Muscle layer of colon (tissue), 2 donors: Measurements from ENCODE around the gene POU6F2.

ENCODE experiments used
- H3K27ac ChIP-seq: one replicate; pipeline ENCODE4 v1.7.0; 2013; ENCODE audit warnings: low read depth, mild to moderate bottlenecking, low read length, moderate library complexity
- H3K27me3 ChIP-seq, 2 donors: one replicate each; pipeline ENCODE4 v1.7.0; 2013; ENCODE audit warnings: low read length in 2 of 2, mild to moderate bottlenecking in 2 of 2; ENCODE audit not compliant: insufficient read depth in 2 of 2, control insufficient read depth in 1 of 2
- H3K36me3 ChIP-seq: one replicate; pipeline ENCODE4 v1.7.0; 2013; ENCODE audit warnings: mild to moderate bottlenecking, low read length; ENCODE audit not compliant: insufficient read depth
- H3K4me1 ChIP-seq: one replicate; pipeline ENCODE4 v1.7.0; 2013; ENCODE audit warnings: mild to moderate bottlenecking, low read length; ENCODE audit not compliant: insufficient read depth
- H3K4me3 ChIP-seq, 2 donors: one replicate each; pipeline ENCODE4 v1.7.0; 2013; ENCODE audit warnings: low read length in 2 of 2, low read depth in 1 of 2, mild to moderate bottlenecking in 1 of 2, moderate library complexity in 1 of 2
- H3K9ac ChIP-seq: one replicate; pipeline ENCODE4 v1.7.0; 2013; ENCODE audit warnings: low read length
- H3K9me3 ChIP-seq: one replicate; pipeline ENCODE4 v1.7.0; 2013; ENCODE audit warnings: mild to moderate bottlenecking, low read length
- donor health status: abdominal sarcoma.
- donor health status: Adenocarcinoma of cecum.

POU6F2 gene

DNA sequence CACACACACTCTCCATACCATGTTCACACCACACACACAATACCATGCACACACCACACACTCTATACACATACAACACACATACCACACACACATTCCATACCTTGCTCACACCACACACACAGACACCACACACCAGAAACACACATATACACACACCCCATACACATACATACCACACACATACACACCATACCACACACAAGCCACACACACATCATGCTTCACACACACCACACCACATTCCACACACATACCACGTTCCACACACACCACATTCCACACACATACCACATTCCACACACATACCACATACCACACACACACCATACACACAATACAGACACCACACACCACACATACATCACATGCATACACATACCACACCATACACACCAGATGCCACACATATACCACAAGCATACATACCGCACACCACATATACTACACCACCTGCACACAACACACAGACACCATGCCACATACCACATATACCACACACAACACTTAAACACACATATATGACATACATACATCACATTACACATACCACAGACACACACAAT, 282.7 kb downstream of the POU6F2 start:
- Histone ChIP-seq H3K27me3 (no peaks in the 10 kb centered on the region), H3K9ac (no peak overlapping the region), H3K4me1 (no peaks in the 10 kb centered on the region), H3K4me3 (no peak overlapping the region), H3K36me3 (no peaks in the 10 kb centered on the region), H3K9me3 (no peaks in the 10 kb centered on the region), H3K27ac (no peak overlapping the region)

DNA sequence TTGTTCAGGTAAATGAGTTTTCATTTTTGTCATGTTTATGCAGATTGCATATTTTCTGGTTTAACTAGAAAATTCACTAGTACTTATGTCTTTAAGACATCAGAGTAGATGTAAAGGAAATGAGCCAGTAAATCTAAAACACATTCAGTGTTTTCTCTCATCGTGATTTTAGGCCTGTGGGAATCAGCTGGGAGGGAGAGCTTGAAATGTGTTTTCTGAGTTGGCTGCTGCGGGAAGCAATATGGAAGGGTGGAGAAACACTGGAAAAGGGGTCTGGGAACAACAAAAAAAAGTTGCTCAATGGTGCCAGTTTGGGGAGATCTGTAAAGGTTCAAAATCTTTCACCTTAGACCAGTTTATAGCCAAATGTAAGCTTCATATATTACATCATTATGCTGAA, 284.1 kb downstream of the POU6F2 start:
- H3K36me3 ChIP-seq, result no peaks in the 10 kb centered on the region
- H3K4me1 ChIP-seq, result no peaks in the 10 kb centered on the region
- H3K27ac ChIP-seq, result no peak overlapping the region
- no peak overlapping the region for H3K4me3 ChIP-seq
- H3K27me3 ChIP-seq, result no peaks in the 10 kb centered on the region
- H3K9ac ChIP-seq, result no peak overlapping the region
- H3K9me3 ChIP-seq, result no peaks in the 10 kb centered on the region

DNA sequence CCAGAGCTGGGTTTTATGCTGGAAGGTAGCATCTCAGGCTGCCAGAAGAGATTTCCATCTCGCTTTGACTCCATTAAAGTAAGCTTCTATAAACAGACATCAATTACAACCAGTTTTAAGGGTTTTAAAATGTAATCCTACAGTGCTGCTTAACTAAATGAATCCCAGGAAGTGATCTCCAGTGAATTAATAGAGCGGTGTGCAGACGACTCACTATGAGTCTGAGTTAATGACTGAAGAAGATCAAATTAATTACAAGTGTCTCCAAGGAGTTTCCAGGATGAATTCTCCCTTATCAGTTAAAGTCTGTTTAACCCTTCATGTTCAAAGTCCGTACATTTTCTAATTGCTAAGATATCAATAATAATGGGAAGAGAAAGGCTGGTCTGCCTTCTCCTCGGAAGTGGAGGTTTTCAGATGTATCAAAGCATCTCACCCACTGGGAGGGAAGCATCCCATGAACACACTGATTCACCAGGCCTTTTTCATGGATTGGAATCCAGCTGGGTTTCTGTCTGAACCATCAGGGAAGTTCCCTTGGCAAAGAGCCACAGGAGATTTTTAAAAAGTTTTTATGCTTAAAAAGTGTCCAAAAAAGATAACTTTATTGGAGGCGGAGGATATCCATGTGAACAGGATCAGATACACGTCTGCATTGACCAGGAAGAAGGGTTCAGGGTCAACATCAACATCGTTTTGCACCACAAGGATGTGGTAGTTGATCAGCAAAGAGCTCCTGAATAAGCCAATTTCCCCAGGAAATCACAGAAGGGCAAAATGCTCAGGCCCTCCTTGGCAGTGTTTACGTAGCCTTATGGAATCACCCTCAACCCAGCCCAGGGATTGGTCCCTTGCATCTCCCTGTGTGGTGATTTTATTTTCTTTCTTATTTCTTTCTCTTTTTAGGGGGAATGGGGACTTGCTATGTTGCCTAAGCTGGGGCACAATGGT, 288.2 kb downstream of the POU6F2 start:
- Histone ChIP-seq H3K9me3 (no peaks in the 10 kb centered on the region), H3K9ac (no peak overlapping the region), H3K27me3 (no peaks in the 10 kb centered on the region), H3K36me3 (no peaks in the 10 kb centered on the region), H3K4me1 (peaks cover under 1% of the 10 kb centered on the region), H3K27ac (no peak overlapping the region), H3K4me3 (no peak overlapping the region)

DNA sequence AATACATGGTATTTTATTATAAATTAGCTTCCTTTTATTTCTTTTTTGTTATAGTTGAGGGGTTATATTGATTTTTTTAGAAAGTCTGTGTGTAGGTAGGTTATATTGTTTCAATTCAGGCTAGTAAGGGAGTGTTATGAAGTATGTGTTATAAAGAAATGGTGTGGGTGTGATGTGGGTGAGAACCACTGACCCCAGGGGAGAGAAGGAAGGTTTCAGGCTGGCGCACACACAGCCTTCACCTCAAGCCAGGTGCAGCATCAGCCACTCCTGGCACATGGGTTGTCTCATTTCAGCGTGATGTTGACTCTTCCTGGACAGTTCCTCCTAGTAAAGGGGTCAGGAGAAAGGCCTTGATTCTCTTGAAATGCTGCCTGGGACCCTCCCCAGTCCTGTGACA, 291.3 kb downstream of the POU6F2 start:
- no peaks in the 10 kb centered on the region for H3K36me3 ChIP-seq
- no peaks in the 10 kb centered on the region for H3K9me3 ChIP-seq
- H3K9ac ChIP-seq, result no peak overlapping the region
- no peak overlapping the region for H3K27ac ChIP-seq
- peaks cover 4% of the 10 kb centered on the region for H3K4me1 ChIP-seq
- no peaks in the 10 kb centered on the region for H3K27me3 ChIP-seq
- no peak overlapping the region for H3K4me3 ChIP-seq

DNA sequence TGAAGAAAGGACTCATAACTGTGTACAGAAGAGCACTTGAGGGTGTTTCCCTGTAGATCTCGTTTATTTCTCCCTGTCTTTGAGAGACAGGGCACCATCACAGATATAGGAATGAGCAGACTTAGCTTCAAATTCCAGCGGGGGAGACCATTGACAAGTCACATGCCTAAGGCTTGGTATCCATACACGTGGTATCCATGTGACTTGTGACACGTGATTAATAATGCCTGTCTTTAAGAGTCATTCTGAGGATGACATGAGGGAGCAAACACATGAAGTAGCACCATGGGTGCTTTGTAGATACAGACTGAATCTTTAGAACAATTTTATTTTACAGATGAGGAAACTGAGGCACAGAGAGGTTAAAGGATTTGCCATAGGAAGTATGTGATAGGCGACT, 292.3 kb downstream of the POU6F2 start:
- Histone ChIP-seq H3K36me3 (no peaks in the 10 kb centered on the region), H3K27me3 (no peaks in the 10 kb centered on the region), H3K4me1 (peaks cover 4% of the 10 kb centered on the region), H3K4me3 (no peak overlapping the region), H3K9ac (no peak overlapping the region), H3K27ac (no peak overlapping the region), H3K9me3 (no peaks in the 10 kb centered on the region)

DNA sequence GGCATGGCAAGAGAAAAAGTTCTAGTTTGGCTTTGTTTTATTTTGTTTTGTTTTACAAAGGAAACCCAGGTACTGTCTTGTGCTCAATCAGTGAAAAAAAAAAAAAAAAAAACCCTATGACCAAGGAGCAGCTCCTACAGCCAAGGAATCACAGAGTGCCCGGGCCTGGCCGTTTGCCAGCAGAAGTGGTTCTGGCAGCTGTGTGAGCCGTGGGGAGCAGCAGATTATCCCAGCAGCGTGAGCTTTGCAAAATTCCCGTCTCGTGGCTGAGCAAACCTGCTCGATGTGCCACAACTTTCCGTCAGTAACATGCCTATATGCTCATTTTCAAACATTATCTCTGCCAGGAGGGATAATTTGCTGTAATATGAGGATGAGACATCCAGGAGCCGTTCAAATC, 293.7 kb downstream of the POU6F2 start:
- Histone ChIP-seq H3K9ac (no peak overlapping the region), H3K36me3 (no peaks in the 10 kb centered on the region)

DNA sequence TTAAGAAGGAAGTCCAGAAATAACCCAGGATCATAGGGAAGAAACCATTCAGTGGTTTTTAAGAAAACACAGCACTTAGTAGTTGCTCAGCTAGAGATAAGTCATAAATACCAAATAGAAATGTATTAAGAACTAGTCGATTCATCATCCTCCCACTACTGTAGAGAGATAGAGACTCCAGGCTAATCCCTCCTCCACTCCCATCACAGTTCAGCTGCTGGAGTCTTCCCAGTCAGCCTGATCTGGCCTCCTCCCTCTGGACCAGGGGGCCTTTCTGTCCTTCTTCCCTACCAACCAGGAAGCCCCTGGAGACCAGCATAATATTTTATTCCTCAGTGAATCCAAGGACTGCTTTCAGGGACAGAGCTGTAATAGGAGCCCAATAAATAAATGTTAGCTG, 294.4 kb downstream of the POU6F2 start:
- Histone ChIP-seq H3K27me3 (no peaks in the 10 kb centered on the region), H3K9ac (no peak overlapping the region), H3K9me3 (no peaks in the 10 kb centered on the region), H3K27ac (no peak overlapping the region), H3K36me3 (no peaks in the 10 kb centered on the region), H3K4me1 (peaks cover 4% of the 10 kb centered on the region), H3K4me3 (no peak overlapping the region)

More for the DNA sequence above, 293.7 kb downstream of the POU6F2 start:
- Histone ChIP-seq H3K27ac (no peak overlapping the region), H3K4me1 (peaks cover 4% of the 10 kb centered on the region), H3K4me3 (no peak overlapping the region), H3K9me3 (no peaks in the 10 kb centered on the region), H3K27me3 (no peaks in the 10 kb centered on the region)

DNA sequence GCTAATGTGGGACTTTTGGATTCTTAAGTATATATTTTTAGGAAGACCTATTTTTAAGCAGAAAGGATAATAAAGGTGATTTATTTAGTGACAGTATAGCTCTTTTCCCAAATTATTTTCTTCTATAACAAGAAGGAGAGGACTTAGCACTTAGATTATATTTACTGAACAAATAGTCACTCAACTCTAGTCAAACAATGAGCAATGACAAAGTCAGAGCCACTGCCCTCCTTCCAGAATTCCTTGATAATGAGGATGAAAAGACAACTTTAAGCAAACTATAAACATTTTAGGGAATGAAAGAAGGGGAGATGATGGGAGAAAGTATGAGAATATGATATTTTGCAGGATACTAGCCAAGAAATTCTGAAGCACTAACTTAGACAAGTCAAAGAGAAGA, 295.0 kb downstream of the POU6F2 start:
- H3K27me3 ChIP-seq, result no peaks in the 10 kb centered on the region
- no peak overlapping the region for H3K4me3 ChIP-seq
- no peak overlapping the region for H3K9ac ChIP-seq
- no peak overlapping the region for H3K27ac ChIP-seq
- no peaks in the 10 kb centered on the region for H3K36me3 ChIP-seq
- no peaks in the 10 kb centered on the region for H3K9me3 ChIP-seq
- peaks cover 4% of the 10 kb centered on the region for H3K4me1 ChIP-seq

DNA sequence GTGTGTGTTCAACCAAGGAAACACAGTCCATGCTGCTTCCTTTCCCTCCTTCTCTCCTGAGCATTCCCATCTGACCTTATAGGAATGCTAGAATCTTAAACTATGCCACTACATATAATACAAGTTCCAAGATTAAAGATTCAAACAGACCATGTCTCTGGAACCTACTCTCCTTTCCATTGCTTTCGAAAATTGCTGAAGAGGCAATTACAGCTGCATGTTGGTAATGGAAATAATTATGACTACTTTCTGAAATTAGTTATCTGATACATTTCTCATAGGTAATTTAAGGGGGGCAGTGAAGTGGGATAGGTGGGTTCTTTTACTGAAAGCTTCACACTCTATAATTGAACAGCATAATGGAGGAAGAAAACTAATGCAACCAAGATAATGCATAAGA, 302.6 kb downstream of the POU6F2 start:
- no peaks in the 10 kb centered on the region for H3K36me3 ChIP-seq

DNA sequence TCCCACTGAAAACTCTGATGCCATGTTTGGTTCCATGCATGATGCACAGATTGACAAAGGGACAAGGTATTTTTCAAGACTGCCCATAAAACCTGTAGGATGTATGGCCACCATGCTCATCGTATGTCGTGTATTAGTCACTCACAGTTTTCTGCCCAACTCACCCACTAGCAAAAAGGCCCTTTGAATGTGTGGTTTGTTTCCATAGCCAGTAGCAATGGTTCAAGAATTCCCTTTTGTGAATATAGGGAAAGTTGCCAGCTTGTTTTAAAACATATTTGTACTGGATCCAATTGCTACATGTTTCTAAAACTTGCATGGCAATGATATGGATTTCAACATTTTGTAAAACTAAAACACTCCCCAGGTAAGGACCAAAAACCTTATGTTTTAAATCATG, 307.5 kb downstream of the POU6F2 start:
- H3K4me1 ChIP-seq, result no peaks in the 10 kb centered on the region
- H3K36me3 ChIP-seq, result no peaks in the 10 kb centered on the region
- no peak overlapping the region for H3K4me3 ChIP-seq
- H3K27me3 ChIP-seq, result no peaks in the 10 kb centered on the region
- no peak overlapping the region for H3K9ac ChIP-seq
- no peaks in the 10 kb centered on the region for H3K9me3 ChIP-seq
- no peak overlapping the region for H3K27ac ChIP-seq

More for the DNA sequence above, 302.6 kb downstream of the POU6F2 start:
- Histone ChIP-seq H3K4me1 (no peaks in the 10 kb centered on the region), H3K9ac (no peak overlapping the region), H3K27me3 (no peaks in the 10 kb centered on the region), H3K9me3 (no peaks in the 10 kb centered on the region), H3K27ac (no peak overlapping the region), H3K4me3 (no peak overlapping the region)

DNA sequence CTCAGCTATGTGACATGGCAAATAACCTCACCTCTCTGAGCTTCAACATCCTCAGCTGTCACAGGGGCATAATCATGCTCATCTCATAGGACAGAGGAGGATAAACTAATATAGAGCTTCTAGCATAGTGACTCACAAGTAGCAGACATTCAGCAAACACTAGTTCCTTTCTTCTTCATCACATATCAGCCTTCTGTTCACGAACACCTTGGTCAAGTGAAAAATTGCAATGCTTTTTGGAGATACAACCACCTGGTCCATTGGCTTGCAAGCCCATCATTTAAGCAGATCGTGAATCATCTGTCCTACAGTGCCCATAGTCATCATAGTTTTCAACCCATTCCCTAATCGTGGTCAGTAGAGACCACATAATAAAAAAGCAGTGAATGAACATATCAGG, 310.6 kb downstream of the POU6F2 start:
- H3K4me3 ChIP-seq, result no peak overlapping the region
- no peaks in the 10 kb centered on the region for H3K27me3 ChIP-seq

More for the DNA sequence above, 310.6 kb downstream of the POU6F2 start:
- H3K36me3 ChIP-seq, result no peaks in the 10 kb centered on the region
- H3K9me3 ChIP-seq, result no peaks in the 10 kb centered on the region
- no peak overlapping the region for H3K27ac ChIP-seq
- H3K9ac ChIP-seq, result no peak overlapping the region
- H3K4me1 ChIP-seq, result no peaks in the 10 kb centered on the region
